HepG2 (cell line): ENCODE data around the gene SIDT1. TPM values are rescaled to one million over a fixed set of nuclear protein-coding genes. Genes with fewer than 3 reads are reported as not detected.

Experiments
- ATAC-seq: fragments of 200-7000 bp; cut with Tn5 transposase; 3 replicates; pipeline ENCODE4 v1.9.1; 2020; ENCODE audit warnings: mild to moderate bottlenecking, moderate library complexity
- BruUV-seq: library from RNA; stranded (reverse); fragments of 400-500 nt; replicated peaks from 2 replicates; lab custom pipeline; 2021; lab: Mats Ljungman, UMichigan
- CTCF ChIA-PET: fragments of 300-600 bp; formaldehyde crosslinking; extraction: SDS; loops from one replicate; lab custom pipeline; 2021; ENCODE audit warnings: low total read pairs, inconsistent platforms, low intra/inter-chr PET ratio; lab: Yijun Ruan, JAX
- POLR2A ChIA-PET: fragments of 350-600 bp; sonication (Branson Sonifier 250); formaldehyde crosslinking; loops from one replicate; lab custom pipeline; 2020; ENCODE audit warnings: antibody characterized with exemption, inconsistent platforms; lab: Yijun Ruan, JAX
- DNase-seq: peaks from one replicate; pipeline ENCODE4 v3.0.0-alpha.2; 2015; ENCODE audit warnings: low spot score
- FAIRE-seq: peaks from 3 replicates; lab custom pipeline; 2011; peaks lifted over from hg19 to GRCh38; lab: Jason Lieb, UNC
- H2AFZ ChIP-seq: one replicate; pipeline ENCODE4 v1.6.1; 2011; ENCODE audit warnings: low read length, inconsistent platforms
- H3K27ac ChIP-seq: fragments of 300-600 bp; 3 replicates; pipeline ENCODE4 v1.8.0; 2011; ENCODE audit warnings: mixed run types, mild to moderate bottlenecking, mixed read lengths, low read length, inconsistent platforms; ENCODE audit not compliant: insufficient read depth; ENCODE audit errors: extremely low read length
- H3K27me3 ChIP-seq, 2 experiments: fragments of 200-600 bp in 1 of 2; 2 replicates in 1 of 2; 3 replicates in 1 of 2; pipeline versions ENCODE4 v1.6.0 to v1.8.0; 2011; ENCODE audit warnings: low read length in 2 of 2, mild to moderate bottlenecking in 2 of 2, moderate library complexity in 2 of 2, inconsistent platforms in 1 of 2; ENCODE audit not compliant: insufficient read depth in 2 of 2, control insufficient read depth in 1 of 2
- H3K36me3 ChIP-seq, 2 experiments: fragments of 200-600 bp in 1 of 2; replicated peaks in 1 of 2; 2 replicates in 1 of 2; 3 replicates in 1 of 2; pipeline versions ENCODE4 v1.5.1 to v1.8.0; 2011; ENCODE audit warnings: low read length in 2 of 2, inconsistent platforms in 1 of 2; ENCODE audit not compliant: insufficient read depth in 2 of 2, control insufficient read depth in 1 of 2
- H3K4me1 ChIP-seq: 2 replicates; pipeline ENCODE4 v1.5.1; 2012; ENCODE audit warnings: low read length, inconsistent platforms; ENCODE audit not compliant: insufficient read depth
- H3K4me2 ChIP-seq: 2 replicates; pipeline ENCODE4 v1.6.0; 2011; ENCODE audit warnings: low read depth, low read length, inconsistent platforms
- H3K4me3 ChIP-seq, 3 experiments: fragments of 200-600 bp in 1 of 3; sonication (generic), shearing (Covaris generic) in 1 of 3; replicated peaks in 1 of 3; 2 replicates each; pipeline ENCODE4 v1.5.1; 2011 to 2016; ENCODE audit warnings: low read length in 3 of 3, inconsistent platforms in 2 of 3, low read depth in 2 of 3, mild to moderate bottlenecking in 2 of 3, control low read depth in 1 of 3, mixed read lengths in 1 of 3; ENCODE audit not compliant: insufficient read depth in 1 of 3
- H3K79me2 ChIP-seq: one replicate; pipeline ENCODE4 v1.6.1; 2011; ENCODE audit warnings: low read length, inconsistent platforms; ENCODE audit not compliant: insufficient read depth
- H3K9ac ChIP-seq: 2 replicates; pipeline ENCODE4 v1.6.0; 2011; ENCODE audit warnings: mild to moderate bottlenecking, low read depth, low read length, inconsistent platforms; ENCODE audit not compliant: insufficient read depth
- H3K9me3 ChIP-seq: 2 replicates; pipeline ENCODE4 v1.5.1; 2012; ENCODE audit warnings: mild to moderate bottlenecking, low read length
- H4K20me1 ChIP-seq: 2 replicates; pipeline ENCODE4 v1.6.0; 2011; ENCODE audit warnings: inconsistent platforms, mild to moderate bottlenecking, low read length, moderate library complexity; ENCODE audit not compliant: insufficient read depth
- ADNP ChIP-seq: sonication (generic); formaldehyde crosslinking; IDR thresholded peaks from 2 replicates; pipeline ENCODE4 v1.4.0; 2020; ENCODE audit warnings: missing genetic modification reagents
- FIP1L1 ChIP-seq: fragments of 200-400 bp; formaldehyde crosslinking; IDR thresholded peaks from 2 replicates; pipeline ENCODE4 v1.6.1; 2018; ENCODE audit warnings: low read depth, mild to moderate bottlenecking, low read length, moderate library complexity, borderline replicate concordance; ENCODE audit not compliant: insufficient read depth
- GFI1 ChIP-seq: sonication (generic); formaldehyde crosslinking; IDR thresholded peaks from 2 replicates; pipeline ENCODE4 v1.5.0; 2020; ENCODE audit warnings: missing genetic modification reagents, mild to moderate bottlenecking, borderline replicate concordance
- GTF3A ChIP-seq: sonication (generic); formaldehyde crosslinking; conservative IDR thresholded peaks from 2 replicates; pipeline ENCODE4 v1.4.0; 2020; ENCODE audit warnings: mild to moderate bottlenecking, missing genetic modification reagents
- HMG20B ChIP-seq: conservative IDR thresholded peaks from 2 replicates; pipeline ENCODE4 v1.6.1; 2016; ENCODE audit warnings: missing genetic modification reagents, missing compliant biosample characterization
- KLF16 ChIP-seq, 2 experiments: sonication (generic) in 1 of 2; formaldehyde crosslinking in 1 of 2; IDR thresholded peaks; 2 replicates each; pipeline versions ENCODE4 v1.6.1 to v1.8.0; 2016 to 2023; ENCODE audit warnings: missing genetic modification reagents in 2 of 2, missing compliant biosample characterization in 1 of 2
- MAF1 ChIP-seq: sonication (generic); formaldehyde crosslinking; IDR thresholded peaks from 2 replicates; pipeline ENCODE4 v1.5.0; 2020; ENCODE audit warnings: missing genetic modification reagents, borderline replicate concordance
- MZF1 ChIP-seq: sonication (generic); formaldehyde crosslinking; IDR thresholded peaks from 2 replicates; pipeline ENCODE4 v1.8.1; 2023; ENCODE audit warnings: mild to moderate bottlenecking, missing genetic modification reagents, borderline replicate concordance
- NFE2 ChIP-seq: sonication (generic); formaldehyde crosslinking; IDR thresholded peaks from 2 replicates; pipeline ENCODE4 v1.4.0; 2020; ENCODE audit warnings: missing genetic modification reagents
- RAD21 ChIP-seq: fragments of 450-650 bp; formaldehyde crosslinking; IDR thresholded peaks from 2 replicates; pipeline ENCODE4 v1.5.0; 2020; ENCODE audit warnings: mild to moderate bottlenecking
- RBFOX2 ChIP-seq: fragments of 200-400 bp; formaldehyde crosslinking; IDR thresholded peaks from 2 replicates; pipeline ENCODE4 v1.6.1; 2017; ENCODE audit warnings: low read depth, mild to moderate bottlenecking, low read length
- SIN3B ChIP-seq: fragments of 150-350 bp; IDR thresholded peaks from 2 replicates; pipeline ENCODE4 v1.6.1; 2014; ENCODE audit warnings: low read length
- SKIL ChIP-seq: sonication (generic); formaldehyde crosslinking; IDR thresholded peaks from 2 replicates; pipeline ENCODE4 v1.8.0; 2022; ENCODE audit warnings: missing genetic modification reagents, mild to moderate bottlenecking, moderate library complexity, borderline replicate concordance
- SP2 ChIP-seq: sonication (generic); formaldehyde crosslinking; IDR thresholded peaks from 2 replicates; pipeline ENCODE4 v1.5.1; 2020; ENCODE audit warnings: mild to moderate bottlenecking, missing genetic modification reagents
- SSRP1 ChIP-seq: IDR thresholded peaks from 2 replicates; pipeline ENCODE4 v1.6.1; 2016; ENCODE audit warnings: control low read depth
- YEATS2 ChIP-seq: sonication (generic); formaldehyde crosslinking; IDR thresholded peaks from 2 replicates; pipeline ENCODE4 v1.4.0; 2020; ENCODE audit warnings: missing genetic modification reagents, borderline replicate concordance
- ZNF292 ChIP-seq: sonication (generic); formaldehyde crosslinking; IDR thresholded peaks from 2 replicates; pipeline ENCODE4 v1.8.1; 2022; ENCODE audit warnings: mild to moderate bottlenecking, low read depth, missing genetic modification reagents, borderline replicate concordance
- ZNF749 ChIP-seq: sonication (generic); formaldehyde crosslinking; IDR thresholded peaks from 2 replicates; pipeline ENCODE4 v1.8.0; 2022; ENCODE audit warnings: mild to moderate bottlenecking, missing genetic modification reagents, moderate library complexity, borderline replicate concordance
- WGBS: methylation state at CpG from one replicate; pipeline ENCODE4 v1.1.6; 2017; ENCODE audit warnings: low lambda C conversion rate; 5-methylcytosine and 5-hydroxymethylcytosine counted together
- in situ Hi-C: cut with HindIII; loops from 2 replicates; pipeline ENCODE4 v1.10.0; 2017; ENCODE audit warnings: low pct_unique_long_range_greater_than_20kb; ENCODE audit not compliant: extremely low pct_ligation_motif_present
- intact Hi-C: fragments of 100-400 bp; cut with micrococcal nuclease; formaldehyde crosslinking; loops from one replicate; pipeline ENCODE4 v1.10.0; 2022; ENCODE audit not compliant: unreplicated experiment
- polyA plus RNA-seq, 8 experiments: library from polyadenylated mRNA; depleted of rRNA in 3 of 8; stranded (reverse) in 7 of 8; unstranded in 1 of 8; fragments of >200 nt; fragmentation: Illumina TruSeq in 4 of 8; extraction: Trizol in 4 of 8; gene quantifications; 2 replicates each; pipeline versions ENCODE4 v1.2.1 to v1.2.3, GENCODE V29; 2011 to 2016; ENCODE audit warnings: low read depth in 4 of 8, missing spikeins in 1 of 8, mixed read lengths in 1 of 8; ENCODE audit not compliant: insufficient read depth in 1 of 8
- total RNA-seq, 5 experiments: library from RNA; depleted of rRNA; stranded (reverse); fragments of >200 nt; fragmentation: Illumina TruSeq; extraction: Trizol; gene quantifications; 2 replicates each; pipeline ENCODE4 v1.2.3, GENCODE V29; 2016; ENCODE audit warnings: low read depth in 1 of 5
- TF ChIP-seq, protein P1 (sequence below): sonication (generic); formaldehyde crosslinking; IDR thresholded peaks from 2 replicates; pipeline ENCODE4 v1.4.0; 2020; ENCODE audit warnings: mild to moderate bottlenecking, missing genetic modification reagents

Gene SIDT1
- total and polyA plus RNA-seq, 2 of the 13 experiments (the other 11 are each of a cell fraction or from before 2014, with no cell fraction given), result 0.07 TPM

- H3K27ac ChIP-seq, result no peak overlapping the region
- WGBS, result 49% methylated on average over 2 of the region's 2 CpGs
- DNase-seq, result no peak
- BruUV-seq, result no TSS peak
- H3K27me3 ChIP-seq, result peaks cover 0 to 19% of the 10 kb centered on the region in 2 experiments; a peak in 2 of 5 replicates
- H3K9ac ChIP-seq, result no peak overlapping the region
- in situ Hi-C loops, result no loop called here
- H3K4me3 ChIP-seq, result no peak overlapping the region
- ChIA-PET POLR2A (no interaction called here), CTCF (no interaction called here)
- no peaks in the 10 kb centered on the region for H3K79me2 ChIP-seq
- no peaks in the 10 kb centered on the region for H3K4me1 ChIP-seq
- no peak overlapping the region for H2AFZ ChIP-seq
- FAIRE-seq, result no peak
- no peak for ATAC-seq
- no peaks in the 10 kb centered on the region for H3K36me3 ChIP-seq
- intact Hi-C loops, result no loop called here
- H4K20me1 ChIP-seq, result no peaks in the 10 kb centered on the region
- no peaks in the 10 kb centered on the region for H3K9me3 ChIP-seq
- no peak overlapping the region for H3K4me2 ChIP-seq
- TF ChIP-seq SSRP1 (CRISPR knock-in tag) (no peak), SKIL (CRISPR knock-in tag) (no peak), MZF1 (no peak), ADNP (CRISPR knock-in tag) (no peak), SIN3B (no peak), FIP1L1 (no peak), HMG20B (CRISPR knock-in tag) (no peak), RAD21 (CRISPR knock-in tag) (no peak), GFI1 (CRISPR knock-in tag) (no peak), YEATS2 (CRISPR knock-in tag) (no peak), ZNF292 (CRISPR knock-in tag) (no peak), KLF16 (CRISPR knock-in tag; IDR thresholded peaks at IDR 0.05) (no peak), NFE2 (CRISPR knock-in tag) (no peak), MAF1 (no peak), SP2 (CRISPR knock-in tag) (no peak), RBFOX2 (no peak), GTF3A (CRISPR knock-in tag) (no peak), ZNF749 (CRISPR knock-in tag) (no peak)
- TF ChIP-seq, protein P1, sequence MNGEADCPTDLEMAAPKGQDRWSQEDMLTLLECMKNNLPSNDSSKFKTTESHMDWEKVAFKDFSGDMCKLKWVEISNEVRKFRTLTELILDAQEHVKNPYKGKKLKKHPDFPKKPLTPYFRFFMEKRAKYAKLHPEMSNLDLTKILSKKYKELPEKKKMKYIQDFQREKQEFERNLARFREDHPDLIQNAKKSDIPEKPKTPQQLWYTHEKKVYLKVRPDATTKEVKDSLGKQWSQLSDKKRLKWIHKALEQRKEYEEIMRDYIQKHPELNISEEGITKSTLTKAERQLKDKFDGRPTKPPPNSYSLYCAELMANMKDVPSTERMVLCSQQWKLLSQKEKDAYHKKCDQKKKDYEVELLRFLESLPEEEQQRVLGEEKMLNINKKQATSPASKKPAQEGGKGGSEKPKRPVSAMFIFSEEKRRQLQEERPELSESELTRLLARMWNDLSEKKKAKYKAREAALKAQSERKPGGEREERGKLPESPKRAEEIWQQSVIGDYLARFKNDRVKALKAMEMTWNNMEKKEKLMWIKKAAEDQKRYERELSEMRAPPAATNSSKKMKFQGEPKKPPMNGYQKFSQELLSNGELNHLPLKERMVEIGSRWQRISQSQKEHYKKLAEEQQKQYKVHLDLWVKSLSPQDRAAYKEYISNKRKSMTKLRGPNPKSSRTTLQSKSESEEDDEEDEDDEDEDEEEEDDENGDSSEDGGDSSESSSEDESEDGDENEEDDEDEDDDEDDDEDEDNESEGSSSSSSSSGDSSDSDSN (CRISPR knock-in tag), result no peak
These were observed 69.9 kb downstream of the SIDT1 start for GRCh38 chr3:113602256-113602655.
